Stromal cell of bone marrow (primary cell): ENCODE data around the gene ICA1.
"Not testable (repeated sequence)": the region's sequence is repeated elsewhere in the genome, so short reads cannot be mapped to it uniquely, and the experiment has no call there.

Experiments used
- DNase-seq: peaks from one replicate; pipeline ENCODE4 v3.0.0-alpha.2; 2012; ENCODE audit warnings: low read depth

The ICA1 gene

DNA sequence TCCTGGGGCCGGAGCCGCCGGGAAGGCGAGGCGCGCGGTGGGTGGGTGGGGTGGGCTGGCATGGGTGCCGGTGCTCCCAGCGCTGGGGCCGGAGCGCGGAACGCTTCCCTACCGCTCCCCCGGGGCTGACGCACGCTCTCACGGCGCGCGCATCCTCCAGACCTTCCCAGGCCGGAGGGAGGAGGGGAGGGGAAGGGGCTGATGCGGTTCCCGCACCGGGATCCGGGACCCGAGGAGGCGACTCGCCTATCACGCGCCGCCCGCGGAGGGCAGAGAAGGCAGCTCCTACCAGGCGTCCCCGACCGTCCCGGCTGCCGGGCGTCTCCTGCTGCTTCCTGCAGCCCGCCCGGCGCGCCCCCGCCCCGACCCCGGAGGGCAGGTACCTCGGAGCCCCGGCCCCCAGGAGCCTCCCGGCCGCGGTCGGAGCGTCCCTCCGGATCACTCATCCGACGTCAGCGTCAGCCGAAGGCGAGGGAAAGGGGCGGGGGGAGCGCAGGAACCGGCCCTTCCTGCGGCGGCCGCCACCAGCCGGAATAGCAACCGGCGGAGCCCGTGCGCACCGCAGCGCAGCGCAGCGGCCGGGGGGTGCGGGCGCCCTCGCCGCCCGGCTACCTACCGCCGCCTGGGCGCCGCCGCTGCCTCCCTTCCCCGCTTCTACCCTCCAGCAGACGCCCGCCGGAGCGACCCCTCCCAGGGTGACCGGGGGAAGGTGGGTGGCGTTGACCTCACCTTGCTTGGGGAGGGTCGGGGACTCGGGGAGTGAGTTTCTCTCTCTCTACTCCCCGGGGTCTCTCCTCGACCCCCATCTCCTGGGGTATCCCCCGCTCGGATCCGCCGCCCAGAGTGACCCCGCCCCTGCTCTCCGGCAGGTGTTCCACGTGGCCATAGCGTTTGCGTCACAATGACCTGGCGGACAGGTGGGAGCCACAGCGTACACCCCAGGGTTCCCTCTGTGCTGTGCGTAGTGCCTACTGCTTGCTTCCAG is at the start of gene ICA1:
TSS of gene ICA1 (minus strand) at position 457 of the 985 bp plus-strand sequence. CDS start 26,241 bp downstream, outside the sequence.
- DNase-seq: no peak

DNA sequence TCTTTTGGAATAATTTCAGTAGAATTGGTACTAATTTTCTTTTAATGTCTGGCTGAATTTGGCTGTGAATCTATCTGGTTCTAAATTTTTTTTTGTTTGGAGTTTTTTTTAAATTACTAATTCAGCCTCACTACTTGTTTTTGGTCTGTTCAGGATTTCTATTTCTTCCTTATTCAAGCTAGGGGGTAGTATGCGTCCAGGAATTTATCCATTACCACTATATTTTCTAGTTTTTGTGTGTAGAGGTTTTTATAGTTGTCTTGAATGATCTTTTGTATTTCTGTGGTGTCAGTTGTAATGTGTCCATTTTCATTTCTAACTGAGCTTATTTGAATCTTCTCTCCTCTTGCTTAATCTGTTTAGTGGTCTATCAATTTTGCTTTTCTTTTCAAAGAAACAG is 48.9 kb upstream of the ICA1 start:
- no peak for DNase-seq

DNA sequence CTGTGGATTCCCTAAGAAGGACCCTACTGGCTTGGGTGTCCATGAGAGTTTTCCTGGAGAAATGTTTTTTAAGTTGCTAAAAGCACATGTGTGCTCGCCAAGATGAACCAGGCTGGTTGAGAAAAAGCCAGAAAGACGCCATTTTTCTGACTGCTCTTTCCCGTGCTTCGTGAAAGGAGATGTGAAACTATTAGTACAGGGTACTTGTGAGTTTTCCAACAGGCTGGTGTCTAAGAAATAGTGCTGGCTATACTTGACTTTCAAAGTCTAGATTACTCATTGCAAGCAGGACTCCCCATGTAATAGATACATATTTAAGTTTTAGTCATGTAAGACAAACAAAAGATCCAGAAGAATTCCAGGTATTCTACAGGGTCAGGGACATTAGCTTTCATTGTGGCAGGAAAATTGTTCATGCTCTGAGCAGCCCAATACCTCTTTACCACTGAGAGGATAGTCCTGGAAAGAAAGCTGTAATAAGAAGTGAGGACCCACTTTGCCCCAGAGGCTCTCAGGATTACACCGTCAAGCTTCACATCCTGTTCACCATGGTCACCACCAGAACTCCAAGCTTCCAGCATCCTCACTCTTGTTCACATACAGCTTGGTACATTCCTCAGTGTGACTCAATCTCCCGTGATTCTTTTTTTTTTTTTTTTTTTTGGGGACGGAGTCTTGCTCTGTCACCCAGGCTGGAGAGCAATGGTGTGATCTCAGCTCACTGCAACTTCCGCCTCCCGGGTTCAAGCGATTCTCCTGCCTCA is 43.8 kb upstream of the ICA1 start:
- DNase-seq: no peak

DNA sequence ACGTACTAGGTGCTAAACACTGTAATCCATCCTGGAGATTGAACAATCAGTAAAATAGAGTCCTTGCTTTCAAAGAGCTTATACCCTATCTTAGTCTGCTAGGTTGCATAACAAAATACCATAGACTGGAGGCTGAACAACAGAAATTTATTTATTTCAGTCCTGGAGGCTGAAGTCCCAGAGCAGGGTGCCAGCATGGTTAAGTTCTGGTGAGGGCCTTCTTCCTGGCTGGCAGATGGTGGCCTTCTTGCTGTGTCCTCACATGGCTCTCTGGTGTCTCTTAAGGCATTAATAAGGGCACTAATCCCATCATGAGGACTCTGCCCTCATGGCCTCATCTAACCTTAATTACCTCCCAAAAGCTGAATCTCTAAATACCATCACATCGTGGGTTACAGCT is 43.1 kb upstream of the ICA1 start:
- no peak for DNase-seq

DNA sequence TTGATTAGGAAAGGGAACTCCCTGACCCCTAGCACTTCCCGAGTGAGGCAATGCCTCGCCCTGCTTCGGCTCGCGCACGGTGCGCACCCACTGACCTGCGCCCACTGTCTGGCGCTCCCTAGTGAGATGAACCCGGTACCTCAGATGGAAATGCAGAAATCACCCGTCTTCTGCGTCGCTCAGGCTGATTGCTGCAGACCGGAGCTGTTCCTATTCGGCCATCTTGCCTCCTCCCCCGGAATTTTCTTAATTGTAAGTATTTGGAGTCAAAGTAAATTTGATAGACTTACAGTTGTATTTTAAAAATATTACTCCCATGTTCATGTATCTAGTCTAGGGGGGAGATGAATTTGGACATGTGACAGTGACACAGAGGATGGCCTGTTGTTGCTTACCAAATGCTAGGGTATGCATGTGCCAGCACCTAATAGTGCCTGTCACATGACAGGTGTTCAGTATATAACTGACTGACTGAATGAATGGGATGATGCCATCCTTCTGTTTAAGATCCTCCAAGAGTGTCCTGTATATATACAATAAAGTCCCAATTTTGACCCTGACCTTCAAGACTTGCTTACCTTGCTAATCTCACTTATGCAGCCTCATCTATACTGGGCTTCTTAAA is 42.0 kb upstream of the ICA1 start:
- DNase-seq: no peak

DNA sequence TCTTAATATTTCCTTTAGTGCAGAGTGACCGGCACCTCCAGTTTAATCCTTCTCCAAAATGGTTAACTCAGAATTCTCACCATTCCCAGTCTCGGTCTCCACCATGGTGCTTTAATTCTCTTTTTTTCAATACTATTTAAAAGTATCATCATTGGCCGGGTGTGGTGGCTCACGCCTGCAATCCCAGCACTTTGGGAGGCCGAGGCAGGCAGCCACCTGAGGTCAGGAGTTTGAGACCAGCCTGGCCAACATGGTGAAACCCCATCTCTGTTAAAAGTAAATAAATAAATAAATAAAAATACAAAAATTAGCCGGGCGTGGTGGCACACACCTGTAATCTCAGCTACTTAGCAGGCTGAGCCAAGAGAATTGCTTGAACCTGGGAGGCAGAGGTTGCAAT is 35.1 kb upstream of the ICA1 start:
- DNase-seq: not testable (repeated sequence)

DNA sequence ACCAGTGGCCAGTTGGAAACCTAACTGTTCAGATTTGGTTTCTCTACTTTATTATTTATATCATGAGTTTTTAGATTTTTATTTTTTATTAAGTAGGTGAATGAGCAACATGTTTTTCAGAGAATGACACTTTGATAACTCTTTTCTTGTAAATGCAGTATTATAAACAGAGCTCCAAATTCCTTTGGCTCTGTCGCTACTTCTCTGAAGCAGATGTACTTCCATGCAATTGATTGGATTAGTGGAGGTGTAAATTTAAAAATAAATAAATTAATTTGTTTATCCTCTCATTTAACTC is 34.3 kb upstream of the ICA1 start:
- DNase-seq: no peak

DNA sequence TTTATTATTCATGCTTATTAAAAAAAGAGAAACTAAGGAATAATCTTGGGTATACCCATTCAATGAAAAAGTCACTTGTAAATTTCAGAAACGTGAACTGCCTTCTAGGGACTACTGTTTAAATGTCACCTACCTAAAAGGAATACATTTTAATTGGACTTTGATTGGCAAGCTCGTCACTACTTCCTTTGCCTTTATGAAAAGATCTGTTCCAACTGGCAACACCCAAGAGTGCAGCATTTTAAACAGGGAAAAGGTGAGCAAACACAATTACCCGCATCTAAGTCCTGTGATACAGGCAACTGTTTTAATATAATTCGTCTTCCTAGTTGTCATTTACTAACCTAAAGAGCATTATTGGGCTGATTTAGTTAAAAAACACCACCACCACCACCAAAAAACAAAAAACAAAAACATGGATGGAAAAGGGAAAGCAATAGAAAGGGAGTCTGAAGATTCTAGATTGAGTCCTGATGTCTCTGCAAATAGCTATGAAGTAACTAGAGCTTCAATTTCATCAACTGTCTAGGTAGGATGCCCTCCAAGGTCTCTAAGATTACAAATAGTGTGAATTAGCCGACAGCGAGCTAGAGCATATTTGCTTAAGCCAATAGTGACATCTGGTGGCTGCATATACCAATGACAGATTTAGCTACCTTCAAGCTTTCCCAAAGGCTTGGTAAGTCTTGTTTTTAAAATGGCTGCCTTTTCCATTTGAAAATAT is 33.8 kb upstream of the ICA1 start:
- DNase-seq: peak; percentile 58

DNA sequence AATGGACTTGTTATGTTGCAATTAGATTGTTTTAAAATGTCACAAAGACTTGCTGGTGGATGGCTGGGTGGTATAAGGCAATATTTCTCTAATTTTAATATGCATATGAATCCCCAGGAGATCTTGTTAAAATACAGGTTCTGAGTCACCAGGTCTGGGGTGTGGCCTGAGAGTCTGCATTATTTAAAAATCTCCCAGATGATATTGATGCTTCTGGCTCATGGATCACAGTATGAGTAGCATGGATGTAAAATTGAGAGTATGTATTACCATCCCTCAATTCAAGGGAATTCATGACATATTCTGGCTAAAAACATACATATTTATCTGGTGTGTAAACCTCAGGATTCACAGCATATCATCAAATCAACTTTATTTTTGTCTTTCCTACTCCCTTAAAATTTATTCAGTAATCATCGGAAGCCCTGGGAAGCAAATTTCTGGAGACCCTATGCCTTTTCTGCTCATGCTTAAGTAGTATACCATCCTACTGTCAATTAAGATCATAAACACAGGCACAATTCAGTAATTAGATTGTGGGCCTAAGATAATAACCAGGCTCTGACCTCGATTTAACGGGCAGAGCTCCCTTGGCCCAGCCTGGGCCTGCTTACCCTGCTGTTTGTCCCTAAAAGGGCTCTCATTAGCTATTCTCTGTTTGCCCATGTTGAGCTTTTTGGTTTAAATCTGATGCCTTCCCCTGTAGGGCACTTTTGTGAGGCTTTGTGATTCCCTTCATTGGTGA is 29.6 kb upstream of the ICA1 start:
- DNase-seq: no peak

DNA sequence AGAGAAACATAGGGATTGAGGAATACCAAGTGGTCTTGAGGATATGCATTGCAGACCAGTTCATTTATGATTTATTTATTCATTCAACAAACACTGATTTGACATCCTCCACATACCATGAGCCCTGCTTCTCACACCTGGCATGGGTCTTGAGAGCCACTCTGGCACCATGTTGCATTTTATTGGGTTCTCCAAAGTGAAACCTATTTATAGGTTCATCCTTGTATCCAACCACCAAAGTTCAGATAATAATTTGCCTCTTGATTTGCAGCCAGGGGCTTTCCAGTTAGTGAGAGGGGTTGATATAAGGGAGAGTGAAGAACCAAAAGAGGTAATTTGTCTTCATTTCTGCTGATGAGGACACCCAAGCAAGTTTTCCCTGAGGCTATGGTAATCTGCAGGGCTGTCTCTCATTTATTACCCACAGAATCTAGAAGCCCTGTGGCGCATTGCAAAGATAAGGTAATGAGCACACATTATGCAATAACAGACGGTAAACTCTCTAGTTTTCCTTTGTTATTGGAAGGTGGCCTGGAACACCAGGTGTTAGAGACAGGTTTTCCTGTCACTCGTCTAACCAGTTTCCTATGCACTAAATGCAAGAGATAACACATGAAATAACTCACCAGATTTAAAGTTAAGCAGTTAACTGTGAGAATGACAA is 28.8 kb upstream of the ICA1 start:
- DNase-seq: no peak

DNA sequence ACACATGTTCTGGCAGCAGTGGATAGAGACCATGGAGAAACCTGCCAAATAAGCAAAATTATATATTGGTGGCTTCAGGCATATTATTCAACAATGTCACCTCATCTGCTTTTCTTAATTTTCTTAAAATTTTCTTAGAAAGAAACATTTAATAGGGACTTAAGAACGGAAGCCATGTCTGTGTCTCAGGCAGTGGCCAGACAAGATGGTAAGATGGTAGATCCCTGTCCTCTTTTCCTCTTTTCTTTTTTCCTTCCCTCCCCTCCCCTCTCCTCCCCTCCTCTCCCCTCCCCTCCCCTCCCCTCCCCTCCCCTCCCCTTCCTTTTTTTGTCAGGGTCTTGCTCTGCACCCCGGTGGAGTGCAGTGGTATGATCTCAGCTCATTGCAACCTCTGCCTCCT is 24.2 kb upstream of the ICA1 start:
- DNase-seq: no peak

DNA sequence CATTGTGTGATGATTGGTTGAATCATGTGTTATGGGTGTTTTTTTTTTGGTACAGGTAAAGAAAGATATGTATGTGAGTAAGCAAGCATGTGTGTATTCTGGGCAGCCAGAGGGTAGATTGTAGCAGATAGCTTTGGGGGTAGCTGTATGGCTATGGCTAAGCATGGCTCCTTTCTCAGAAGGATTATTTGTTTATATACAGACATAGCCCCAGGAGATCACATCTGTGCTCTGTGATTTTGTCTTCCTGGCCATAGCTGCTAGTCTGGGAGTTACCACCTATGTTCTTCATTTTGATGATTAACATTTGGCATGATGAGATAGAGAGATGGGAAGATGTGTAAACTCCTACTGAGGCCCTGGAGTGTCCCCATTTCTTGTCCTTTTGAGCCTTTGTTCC is 23.2 kb upstream of the ICA1 start:
- DNase-seq: no peak

DNA sequence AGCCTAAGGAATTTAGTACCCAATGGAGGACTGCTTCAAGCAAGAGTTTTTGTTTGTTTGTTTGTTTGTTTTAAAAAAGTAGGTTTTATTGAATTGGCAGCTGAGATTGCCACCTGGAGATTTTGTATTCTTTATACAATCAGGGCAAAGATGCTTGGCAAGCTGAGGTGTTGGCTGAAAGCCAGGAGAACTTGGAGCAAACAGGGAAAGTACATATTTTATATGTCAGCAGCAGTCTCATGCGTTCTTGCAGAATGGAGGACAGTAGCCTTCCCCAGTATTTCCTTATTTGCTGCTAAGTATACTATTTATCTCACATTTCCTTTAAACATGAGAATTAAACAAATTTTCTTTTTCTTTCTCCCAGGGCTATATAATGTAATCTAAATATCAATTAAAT is 22.6 kb upstream of the ICA1 start:
- no peak for DNase-seq

DNA sequence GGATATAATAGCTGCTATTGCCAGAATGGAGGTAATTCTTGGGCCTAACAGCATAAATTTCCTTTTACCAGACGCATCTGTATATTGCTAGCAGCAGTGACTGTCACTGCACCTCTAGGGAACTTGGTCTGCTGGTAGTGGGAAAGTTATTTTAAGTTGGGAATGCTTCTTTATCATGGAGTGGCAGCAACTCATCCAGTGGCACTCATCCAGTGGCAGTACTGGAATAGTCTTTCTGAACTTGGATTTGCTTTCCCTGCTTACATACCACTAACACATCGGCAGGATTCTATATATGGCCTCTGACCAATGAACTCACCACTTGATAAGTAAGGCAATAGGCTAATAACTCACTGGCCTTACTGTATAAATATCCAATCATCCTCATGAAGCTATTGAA is 22.0 kb upstream of the ICA1 start:
- DNase-seq: no peak

DNA sequence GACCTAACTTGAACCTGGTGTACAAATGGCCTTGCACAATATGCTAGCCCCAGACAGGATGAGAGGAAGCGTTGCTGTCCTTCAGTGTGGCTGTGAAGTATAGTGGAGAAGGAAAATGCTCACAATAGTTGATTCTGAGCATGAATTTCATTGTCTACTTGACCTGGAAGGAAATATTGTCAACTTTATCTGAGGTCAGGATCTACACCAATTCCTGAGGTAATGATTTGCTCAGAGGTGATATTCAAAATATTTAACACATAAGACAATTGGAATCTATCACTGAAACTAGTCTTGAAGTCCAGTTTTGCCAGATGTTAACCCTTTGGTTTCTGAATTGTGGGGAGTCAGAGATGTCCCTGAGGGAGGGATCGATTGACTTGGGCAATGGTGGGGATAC is 20.9 kb upstream of the ICA1 start:
- DNase-seq: no peak

DNA sequence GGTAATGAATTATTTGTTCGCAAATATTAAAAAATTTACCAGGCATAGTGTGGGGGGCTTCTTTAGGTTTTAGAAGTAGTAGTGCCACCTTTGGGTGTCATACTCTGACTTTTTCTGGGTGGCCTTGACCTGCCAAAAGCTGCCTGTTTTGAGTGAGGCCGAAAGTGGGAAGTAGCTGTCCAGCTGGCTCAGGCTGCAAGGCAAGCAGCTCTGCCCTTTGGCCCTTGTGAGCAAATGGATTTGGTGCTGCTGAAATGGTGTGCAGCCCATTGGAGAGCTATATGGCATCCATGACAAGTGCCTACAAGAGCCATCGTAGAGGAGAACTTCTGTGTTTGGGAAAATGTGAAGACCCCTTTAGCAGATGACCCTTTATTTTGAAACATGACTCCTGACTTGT is 20.2 kb upstream of the ICA1 start:
- no peak for DNase-seq

DNA sequence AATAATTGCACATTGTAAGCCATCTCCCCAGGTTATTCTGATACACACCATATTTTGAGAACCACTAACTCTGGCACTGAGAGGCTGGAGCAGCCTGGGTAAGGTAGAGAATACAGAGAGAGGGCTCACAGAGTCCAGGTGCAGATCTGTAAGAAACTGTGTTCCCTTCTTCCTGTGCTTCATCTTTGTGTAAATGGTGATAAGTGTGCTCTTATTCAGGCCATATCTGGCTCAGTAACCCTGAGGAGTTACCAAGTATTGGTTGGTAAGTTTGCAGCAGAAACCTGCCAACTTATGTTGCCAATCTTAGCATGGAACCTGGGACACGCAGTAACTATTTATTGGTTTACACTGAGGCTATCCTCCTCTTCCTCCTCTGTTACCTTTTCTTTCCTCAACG is 16.2 kb upstream of the ICA1 start:
- no peak for DNase-seq

DNA sequence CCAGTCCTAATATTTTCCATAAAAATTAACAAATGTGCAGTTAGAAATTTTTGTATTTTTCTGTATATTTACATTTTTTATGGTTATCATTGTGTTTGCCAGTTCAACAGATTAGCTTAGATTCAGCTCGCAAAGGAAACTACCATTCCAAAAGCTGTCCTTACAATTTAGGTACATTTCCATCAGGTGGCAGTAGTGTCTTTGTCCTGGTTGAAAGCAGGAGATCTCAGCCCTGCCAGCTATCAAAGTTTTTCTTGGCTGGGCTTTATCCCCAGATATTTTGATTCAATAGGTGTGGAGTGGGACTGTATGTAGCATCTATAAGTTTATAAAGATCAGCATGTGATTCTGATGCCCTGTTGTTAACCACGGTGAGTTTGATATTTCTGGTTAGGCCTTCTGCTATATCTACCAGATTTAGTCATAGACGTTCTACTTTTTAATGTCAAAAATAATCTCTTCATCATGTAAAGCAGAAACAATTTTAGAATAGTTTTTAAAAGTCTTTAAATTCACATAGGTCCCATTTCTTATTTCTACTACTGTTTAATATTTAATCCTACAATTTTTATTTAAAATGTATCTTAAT is 15.5 kb upstream of the ICA1 start:
- no peak for DNase-seq

DNA sequence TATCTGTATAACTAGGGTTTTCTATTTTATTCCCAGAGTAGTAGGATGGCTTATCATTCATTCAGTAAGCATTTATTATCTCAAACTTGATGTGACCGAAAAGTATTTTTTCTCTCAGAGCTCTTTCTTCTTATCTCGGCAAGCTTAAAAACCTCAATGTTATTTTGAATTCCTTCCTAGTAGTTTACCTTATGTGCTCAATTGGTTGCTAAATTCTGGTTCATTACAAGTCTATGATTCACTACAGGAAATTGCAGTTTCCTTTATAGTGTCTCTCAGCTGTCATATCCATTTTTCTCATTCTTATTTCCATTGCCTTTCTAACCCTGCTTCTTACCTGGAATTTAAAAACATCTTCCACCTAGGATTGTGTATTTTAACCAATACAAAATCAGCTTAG is 12.6 kb upstream of the ICA1 start:
- DNase-seq: no peak

DNA sequence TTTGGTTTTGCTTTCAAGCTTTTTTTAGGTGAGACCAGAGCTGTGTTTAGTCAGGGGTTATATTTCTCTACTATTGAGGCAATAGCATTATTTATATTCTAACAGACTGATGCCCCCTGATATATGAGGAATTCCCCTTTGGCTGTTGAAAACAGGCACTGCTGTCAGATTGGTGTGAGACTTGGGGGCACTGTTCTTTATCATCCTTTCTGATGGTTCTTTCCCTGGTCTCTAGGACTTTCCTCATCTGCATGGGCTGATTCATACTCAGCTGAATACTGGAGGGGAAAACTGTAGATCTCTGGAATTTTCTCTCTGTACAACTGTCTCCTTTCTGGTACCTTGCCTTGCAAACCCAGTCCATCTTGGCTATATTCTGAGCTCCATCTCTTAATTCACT is 10.0 kb upstream of the ICA1 start:
- DNase-seq: no peak

DNA sequence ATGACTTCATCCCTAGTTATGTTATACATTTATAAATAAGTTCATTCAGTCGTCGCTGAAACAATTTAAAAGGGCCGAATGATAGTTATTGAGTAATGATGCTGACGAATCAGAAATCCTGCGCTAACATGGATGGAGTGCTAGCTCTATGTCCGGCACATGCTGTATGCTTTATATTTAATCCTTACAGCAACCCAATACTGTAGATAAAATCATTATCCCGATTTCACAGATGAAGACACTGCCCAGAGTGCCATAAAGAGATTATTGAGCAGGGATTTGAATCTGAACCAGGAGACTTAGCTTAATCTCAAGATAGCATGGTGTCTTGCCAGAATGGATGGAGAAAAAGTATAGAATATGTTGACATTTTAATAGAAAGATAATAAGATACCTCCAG is 1.1 kb upstream of the ICA1 start:
- no peak for DNase-seq
